M059J (cell line): ENCODE results near the gene BABAM2. TPM values are rescaled to one million over a fixed set of nuclear protein-coding genes. Genes with fewer than 3 reads are reported as not detected.

Experiments used
- DNase-seq: peaks from one replicate; pipeline ENCODE4 v3.0.0-alpha.2; 2012; ENCODE audit warnings: low read depth
- total RNA-seq: library from RNA; depleted of rRNA; stranded (reverse); fragments of >200 nt; shearing (Covaris generic); gene quantifications from 2 replicates; pipeline ENCODE4 v1.2.3, GENCODE V29; 2014

BABAM2 gene
- total RNA-seq, 1 experiment from 2014 or later = 41.8 TPM

DNA sequence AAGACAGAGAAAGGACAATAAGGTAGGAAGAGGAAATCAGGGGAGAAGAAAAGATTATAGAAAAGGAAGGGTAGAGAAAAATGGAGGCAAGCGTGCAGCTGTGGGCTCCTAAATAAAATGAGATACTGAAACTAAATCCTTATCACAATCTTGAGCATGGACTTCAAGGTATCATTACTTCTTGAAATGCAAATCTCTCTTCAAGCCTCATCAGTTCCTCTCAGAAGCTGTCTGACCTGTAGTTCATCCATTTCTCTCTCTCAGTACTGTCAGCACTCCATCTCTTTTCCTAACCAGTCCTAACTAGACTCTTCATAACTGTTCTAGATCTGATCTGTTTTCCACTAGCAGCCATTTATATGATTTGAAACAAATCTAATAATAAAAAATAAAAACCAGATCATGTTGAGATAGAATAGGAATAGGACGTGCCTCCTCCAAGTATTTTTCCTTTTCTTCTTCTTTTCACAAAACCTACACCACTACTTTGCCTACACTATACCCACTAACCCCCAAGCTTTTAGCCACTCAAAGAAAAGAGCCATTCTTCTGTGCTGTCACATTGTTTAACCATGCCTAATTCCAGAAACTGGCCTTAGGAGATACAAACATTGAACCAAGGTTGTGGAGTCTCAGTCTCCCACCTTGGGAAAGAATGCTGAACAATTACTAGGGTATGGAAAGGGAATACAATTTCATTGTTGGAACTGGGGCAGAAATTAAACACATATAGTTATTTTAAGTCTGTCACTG, 21.1 kb downstream of the BABAM2 start:
- no peak for DNase-seq

DNA sequence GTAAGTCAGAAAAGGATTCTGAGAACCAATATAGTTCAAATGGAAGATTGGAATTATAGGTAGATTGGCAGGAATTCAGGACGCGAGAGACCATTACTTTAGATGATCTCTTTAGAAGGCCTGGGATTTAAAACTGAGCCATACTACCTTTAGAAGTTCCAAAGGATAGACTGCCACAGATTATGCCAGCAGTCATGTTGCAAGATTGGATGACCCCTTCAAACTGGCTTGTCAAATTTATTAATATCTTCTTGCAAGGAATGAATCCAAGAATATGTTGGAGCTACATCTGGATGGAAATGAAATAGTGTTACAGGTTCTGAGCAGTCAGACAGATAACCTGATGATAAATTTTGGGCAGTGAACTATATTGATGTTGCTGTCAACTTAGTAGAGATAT, 22.0 kb downstream of the BABAM2 start:
- DNase-seq = no peak

DNA sequence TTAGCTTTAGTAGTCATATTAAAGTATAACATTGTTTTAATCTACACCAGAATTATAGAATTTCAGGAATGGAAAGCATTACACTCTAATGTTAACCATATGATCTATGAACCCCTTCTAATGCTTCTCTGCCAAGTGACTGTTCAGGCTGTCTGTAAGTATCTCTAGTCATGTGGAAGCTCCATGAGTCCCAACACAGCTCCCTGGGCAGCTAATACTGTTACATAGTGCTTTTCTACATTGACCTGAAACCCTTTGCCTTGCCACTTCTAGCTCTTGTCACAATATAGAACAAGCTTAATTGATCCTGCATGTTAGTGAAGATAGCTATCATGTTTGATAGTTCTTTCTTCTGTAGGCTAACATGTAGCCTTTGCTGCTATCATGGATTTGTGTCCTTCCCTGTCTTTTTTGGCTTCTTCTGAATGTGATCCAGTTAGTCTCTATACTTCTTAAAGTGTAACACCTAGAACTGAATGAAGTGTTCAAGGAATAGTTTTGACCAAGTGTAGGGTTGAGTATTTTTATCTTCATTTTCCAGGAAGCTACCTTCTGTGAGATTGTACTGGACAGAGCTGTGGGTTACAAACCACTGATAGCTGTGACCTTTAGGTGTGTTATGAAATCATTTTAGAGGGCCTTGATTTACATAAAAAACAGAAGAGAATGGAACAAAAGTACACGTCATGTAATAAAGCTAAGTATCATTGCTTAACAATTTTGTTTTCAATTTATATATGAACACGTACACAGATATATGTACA, 23.7 kb downstream of the BABAM2 start:
- DNase-seq = no peak

DNA sequence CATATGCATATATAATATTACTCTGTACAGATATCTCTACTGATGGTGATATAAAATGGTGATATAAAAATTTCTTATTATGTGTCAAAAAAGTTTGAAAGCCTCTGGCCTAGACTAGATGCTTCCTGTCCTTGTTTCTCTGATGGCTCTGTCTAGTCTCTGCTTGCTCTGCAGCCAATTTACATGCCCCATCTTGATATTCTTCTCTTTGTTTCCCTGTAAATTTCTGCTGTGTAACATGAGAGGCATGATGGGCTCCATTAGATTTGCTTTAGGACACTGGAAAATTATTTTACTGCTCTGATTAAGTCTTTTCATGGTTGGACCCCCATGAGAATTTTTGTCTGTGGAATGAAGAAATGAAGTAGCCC, 24.3 kb downstream of the BABAM2 start:
- no peak for DNase-seq

DNA sequence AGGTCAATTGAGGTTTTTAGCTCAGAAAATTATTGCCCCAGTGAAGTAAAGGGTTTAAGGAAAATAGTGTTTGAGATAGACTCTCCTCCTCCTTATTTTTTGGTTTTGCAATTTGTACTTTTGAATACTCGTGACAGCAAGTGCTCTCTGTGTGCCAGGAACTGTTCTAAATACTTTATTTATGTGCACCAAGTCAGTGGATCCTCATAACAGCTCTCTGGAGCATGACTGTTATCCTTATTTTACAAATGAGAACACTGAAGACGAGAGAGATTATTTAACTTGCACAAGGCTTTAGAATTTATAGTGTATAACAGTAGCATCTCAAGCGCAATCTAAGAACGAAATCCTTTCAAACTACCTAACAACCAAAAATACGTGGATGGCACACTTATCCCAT, 24.7 kb downstream of the BABAM2 start:
- DNase-seq = no peak

DNA sequence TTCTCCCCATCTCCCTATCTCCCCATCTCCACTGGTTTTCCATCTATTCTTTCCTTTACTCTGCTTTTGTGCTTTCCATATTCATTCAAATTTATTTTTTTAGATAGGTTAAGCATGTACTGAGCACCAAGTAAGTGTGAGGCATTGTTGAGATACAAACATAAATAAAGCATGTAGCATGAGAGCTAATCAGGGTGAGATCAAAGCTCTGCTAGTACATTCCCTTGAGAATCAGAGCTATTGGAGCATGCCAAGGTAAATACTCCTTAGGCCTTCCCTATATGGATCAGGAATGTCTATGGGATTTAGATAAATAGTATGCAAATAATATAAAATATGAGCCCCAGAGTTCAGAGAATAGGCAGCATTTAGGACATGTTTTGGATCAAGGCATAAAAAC, 25.3 kb downstream of the BABAM2 start:
- no peak for DNase-seq

DNA sequence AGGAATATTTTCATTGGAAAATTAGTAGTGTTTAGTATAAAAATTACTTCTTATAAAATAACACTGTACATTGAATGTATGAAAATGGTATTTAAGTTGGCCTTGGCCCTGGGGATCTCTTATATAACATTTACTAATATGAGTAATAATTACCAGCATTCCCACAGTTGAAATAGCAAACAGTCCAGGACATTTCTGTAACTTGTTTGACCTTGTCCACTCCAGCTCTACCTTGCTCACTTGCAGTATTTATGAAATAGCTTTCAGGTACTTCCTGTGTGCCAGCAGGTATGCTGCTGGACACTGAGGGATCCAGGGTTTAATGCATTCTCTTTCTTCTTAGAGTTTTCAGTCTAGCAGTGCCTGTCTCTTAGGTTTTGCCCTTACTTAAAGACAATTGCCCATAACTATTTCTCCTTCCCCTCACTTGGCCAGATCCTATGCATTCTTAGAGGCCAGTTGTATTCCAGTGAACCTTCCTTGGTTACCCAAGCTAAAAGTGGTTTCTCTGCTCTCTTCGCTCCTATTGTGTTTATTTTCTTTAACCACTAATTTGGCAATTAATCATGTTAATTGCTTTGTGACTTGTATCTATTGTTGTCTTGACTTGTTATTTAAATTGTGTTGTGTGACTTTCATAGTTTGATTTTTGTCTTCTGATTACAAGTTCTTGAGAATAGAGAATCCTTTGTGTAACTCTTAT, 25.9 kb downstream of the BABAM2 start:
- DNase-seq = no peak

DNA sequence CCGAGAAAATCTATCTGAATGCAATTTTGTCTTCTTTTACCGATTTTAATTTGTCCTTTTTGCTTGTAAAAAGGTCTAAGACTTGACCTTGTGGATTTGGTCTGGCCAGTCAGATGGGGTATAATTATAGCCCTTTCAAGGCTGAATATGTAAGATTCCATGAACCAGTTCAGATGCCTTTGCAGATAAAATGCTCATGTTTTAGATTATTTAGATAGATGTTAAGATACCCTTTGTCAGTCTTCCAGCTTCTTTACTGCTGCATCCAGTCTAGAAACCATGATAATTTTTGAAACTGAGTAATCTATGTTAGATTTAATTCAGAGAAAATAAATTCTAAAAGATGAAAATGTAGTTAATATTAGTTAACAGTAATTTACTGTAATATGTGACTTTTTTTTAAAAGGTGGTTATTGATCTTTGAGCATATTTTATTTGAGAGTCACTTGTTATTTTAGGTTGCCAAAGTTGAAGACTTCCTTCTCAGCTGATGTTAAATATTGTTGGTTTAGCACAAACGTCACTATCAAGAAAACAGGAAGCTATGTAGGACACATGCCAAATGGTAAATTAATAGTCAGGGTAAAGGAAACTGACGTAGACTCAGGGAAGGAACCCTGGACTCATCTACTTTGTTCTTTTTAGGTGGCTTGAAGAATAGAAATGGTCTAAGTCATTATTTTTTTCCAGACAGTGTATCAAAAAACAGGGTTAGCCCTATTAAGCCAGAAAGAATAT, 29.8 kb downstream of the BABAM2 start:
- peak; percentile 31 for DNase-seq

DNA sequence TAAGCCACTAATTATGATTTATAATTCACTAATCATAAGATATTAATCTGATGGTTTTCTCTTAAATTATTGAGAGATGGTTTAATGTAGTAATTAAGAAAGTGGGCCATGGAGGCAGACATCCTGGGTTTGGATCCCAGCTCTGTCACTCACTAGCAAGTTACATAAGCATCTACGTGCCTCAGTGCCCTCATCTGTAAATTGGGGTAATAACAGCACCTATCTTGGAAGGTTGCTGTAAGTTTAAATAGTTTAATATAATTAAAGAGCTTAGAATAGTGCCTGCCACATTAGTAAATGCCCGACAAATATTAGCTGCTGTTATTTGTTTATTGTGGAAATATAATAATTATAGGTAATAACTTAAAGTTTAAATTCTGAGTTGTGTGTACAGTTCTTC, 30.9 kb downstream of the BABAM2 start:
- DNase-seq = no peak

DNA sequence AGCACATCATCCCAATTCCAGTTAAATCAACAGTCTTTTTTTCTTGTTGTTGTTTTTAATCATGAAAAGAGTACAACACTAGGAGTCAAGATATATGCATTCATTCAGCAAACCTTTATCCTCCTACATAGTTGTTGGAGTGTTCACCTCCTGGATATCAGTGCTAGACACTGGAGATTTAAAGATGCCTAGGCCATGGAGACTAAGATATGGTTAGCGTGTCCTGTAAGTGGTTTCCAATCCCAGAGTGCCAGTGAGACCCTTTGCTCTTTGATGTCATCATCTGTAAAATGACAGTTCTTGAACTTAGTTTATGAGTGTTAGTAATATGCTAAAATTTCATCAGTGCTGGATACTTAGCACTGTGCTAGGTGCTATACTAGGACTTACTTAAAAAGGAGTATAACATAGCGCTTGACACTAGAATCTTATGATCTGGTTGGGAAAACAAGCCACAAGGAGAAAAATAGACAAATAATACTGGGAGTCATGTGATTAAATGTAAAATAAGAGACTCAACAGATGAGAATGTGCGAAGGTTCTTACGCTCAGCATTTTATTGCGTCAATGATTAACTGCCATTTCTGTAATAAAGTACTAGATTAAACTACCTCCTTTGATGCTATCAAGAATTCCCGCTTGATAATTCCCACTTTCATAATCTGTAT, 31.5 kb downstream of the BABAM2 start:
- no peak for DNase-seq

DNA sequence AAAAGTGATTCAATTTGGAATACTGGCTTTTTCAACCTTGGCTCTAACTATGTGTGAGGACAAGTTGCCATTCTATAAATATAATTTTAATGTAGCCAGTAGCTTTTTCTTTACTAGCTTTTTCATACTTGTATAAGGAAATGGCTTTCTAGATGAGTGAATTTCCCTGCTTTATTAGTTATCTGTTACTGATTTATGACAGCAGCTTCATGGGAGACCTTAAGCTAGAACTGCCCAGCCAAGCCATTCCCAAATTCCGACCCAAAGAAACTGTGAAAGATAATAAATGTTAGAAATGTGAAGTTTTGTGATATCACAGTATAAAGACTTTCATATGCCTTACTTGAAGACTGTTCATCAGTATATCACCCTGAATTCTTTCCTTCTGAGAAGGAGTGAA, 32.3 kb downstream of the BABAM2 start:
- DNase-seq = no peak

DNA sequence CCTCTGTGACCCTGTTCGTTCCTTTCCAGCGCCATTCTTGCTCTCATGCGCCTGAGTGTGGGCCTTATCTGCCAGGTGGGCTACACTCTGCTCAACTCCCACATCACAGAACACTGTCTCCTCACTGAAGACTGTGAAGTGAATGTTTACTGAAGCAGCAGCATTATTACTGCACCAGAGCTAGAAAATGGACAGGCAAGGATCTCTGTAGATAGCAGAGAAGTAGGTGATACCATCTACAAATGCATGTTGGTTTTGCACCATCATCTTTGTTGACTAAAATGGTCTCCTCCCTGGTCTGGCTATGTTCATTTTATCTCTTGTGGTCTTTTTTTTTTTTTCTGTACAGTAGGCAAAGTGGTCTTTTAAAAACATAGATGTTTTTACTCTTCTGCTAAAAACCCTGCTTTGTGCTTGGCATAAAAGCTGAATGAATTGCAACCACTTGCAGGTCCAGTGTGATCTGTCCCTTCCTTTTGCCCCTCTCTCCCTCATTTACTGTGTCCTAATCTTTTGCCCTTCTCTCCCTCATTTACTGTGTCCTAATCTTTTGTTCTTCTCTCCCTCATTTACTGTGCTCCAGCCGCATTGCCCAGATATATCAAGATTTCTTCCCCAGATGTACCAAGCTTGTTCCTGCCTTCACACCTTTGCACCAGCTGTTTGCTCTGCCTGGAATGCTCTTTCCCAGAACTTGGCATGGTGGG, 35.4 kb downstream of the BABAM2 start:
- DNase-seq = no peak

DNA sequence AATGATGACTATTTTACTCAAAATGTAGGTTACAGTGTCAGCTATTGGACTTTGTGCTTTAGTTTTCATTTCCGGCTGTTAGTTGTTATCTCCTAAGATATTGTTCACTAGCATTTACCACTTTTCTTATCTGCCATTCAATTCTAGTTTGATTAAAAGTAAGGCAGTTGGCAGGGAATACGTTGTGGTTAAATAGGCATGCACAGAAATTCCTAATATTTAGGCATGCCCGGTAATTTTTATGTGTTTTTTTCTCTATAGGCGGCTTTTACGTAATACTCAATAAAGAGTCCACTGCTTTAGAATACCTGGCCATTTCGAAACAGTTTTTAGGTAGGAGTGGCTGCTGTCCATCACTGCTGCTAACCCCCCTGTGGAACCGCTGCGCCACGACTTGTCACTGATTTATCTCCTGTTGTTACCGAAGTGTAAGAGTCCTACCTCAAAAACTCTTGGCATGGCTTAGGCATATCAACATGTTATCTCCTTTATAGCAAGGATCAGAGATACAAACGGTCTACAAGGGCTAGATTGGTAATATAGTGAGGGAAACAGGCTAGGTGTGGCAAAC, 39.5 kb downstream of the BABAM2 start:
- DNase-seq = no peak

DNA sequence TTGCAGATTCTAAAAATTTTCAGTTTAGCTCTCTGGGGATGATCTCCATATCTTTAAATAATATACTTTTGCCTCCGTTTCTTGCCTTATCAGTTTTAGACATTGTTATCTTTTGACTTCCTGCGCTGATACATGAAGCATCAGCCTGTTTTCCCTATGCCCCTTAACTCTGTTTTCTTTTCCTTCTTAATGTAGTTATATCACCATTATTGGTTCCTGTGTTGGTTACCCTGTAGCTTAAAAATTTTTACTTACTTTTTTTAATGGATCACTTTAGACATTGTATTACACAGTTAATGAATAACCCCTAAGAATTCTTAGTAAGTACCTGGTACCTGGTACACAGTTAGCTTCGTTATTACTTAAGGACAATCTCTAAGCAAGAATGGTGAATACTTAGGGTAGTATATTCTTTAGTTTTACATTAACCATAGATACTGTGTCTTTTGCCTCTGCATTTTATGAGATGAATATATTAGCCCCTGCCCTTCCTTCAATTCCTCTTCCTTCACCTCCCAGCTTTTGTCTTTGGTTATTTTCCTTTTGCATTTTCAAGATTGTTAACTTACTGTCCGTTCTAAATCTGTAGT, 40.9 kb downstream of the BABAM2 start:
- DNase-seq = no peak

DNA sequence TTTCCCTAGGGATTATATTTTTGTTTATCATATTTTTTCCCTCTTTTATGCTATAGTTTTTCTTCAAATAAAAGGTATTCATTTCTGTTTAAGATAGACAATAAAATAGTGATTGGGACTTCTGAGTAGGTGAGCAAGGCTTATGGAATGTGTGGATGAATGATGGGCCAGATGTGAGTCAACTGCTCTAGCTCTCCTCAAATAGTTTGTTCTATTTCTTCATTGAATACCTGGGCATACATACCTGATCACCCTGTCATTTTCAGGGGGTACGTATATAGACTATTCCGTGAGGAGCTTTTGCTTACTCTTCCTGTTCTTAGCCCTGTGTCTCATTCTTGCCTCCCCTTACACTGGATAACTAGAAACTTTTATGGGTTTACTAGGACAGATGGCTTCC, 41.9 kb downstream of the BABAM2 start:
- peak; percentile 68 for DNase-seq

DNA sequence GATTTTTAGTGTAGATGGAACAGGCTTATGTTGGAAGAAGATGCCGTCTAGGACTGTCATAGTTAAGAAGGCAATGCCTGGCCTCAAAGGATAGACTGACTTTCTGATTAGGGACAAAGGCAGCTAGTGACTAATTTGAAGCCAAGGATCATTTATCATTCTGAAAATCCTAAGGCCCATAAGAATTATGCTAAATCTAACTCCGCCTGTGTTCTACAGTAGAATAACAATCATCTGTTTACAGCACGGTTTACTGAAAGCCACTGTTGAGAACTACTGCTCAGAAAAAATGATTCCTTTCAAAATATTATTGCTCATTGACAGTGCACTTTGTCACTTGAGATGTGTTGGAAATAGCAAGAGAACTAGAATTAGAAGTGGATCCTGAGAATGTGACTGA, 44.5 kb downstream of the BABAM2 start:
- no peak for DNase-seq

DNA sequence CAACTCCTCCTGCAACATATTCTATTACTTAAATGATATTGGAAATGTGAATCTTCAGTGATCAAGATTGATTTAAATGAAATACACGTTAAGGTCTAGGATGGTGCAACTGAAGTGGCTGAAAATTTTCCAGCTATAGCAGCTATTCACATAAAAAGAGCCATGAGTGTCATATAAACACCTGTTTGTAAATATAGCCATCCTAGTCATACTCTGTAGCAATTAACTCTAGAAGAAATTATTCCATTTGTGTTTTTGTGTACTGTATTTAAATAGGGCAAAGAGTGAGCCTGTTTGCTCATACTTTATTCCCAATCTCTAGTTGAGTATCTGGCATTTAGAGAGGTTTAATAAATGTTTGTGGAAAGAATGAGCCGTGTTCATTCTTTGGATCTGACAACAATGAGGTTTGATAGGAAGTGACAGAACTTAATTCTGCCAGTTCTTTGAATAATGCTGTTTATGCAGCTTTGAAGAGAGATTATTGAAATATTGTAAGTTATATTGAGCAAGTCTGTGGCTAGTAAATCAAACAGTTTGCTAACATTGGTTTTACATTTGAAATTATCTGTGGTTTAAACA, 49.7 kb downstream of the BABAM2 start:
- no peak for DNase-seq

DNA sequence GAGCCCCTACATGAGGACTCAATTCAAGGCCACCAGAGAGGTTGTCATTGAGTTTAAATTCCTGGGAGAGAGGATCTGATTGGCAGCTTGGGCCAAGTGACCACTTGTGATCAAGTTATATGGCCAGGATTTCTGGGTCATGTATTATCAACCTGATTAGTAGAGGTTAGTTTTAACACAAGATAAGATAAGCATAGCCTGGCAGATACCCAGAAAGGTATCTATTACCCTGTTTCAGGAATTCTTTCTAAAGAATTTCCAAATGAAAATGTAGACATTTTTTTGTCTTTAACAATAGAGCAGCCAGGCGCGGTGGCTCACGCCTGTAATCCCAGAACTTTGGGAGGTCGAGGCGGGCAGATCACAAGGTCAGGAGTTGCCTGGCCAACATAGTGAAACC, 50.5 kb downstream of the BABAM2 start:
- DNase-seq = no peak

DNA sequence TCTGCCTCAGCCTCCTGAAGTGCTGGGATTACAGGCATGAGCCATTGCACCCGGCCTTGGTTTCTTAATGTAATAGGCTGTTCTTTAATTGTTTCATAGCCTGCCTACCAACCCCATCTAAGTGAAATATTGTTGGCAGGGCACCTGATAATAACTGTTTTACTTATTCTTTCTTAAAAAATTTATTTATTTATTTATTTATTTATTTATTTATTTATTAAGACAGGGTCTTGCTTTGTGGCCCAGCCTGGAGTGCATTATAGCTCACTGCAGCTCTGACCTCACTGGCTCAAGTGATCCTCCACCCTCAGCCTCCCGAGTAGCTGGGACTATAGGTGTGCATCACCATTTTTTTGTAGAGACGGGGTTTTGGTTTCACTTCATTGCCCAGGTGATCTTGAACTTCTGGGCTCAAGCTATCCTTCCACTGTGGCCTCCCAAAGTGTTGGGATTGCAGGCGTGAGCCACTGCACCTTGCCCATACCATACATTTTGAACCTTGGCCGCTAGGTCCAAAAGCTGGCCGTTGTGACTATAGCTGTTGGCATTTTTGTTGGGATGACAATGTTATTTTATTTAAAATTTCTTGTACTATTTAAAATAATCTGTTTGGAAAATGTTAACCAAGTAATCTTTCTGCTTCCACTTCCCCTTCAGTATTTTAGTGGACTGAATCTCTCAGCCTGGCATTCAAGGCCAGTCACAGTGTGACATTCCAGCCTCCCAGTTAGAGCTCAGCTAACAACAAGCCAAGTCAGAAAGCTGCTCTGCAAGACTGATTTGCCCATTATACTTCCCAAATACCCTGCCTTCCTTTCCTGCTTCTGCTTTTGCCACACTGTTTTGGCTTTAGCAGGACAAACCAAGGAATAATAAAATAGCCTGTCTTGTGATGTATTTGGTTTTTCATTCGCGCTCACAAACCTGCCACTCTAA, 52.4 kb downstream of the BABAM2 start:
- DNase-seq = no peak
